Karpas-422 (cell line): Measurements from ENCODE around the gene WSCD2. TPM values are rescaled to one million over a fixed set of nuclear protein-coding genes. Genes with fewer than 3 reads are reported as not detected.

Source experiments
- DNase-seq: peaks from one replicate; pipeline ENCODE4 v3.0.0-alpha.2; 2015
- H2AFZ ChIP-seq: fragments of 200-600 bp; sonication (generic); 2 replicates; pipeline ENCODE4 v1.6.1; 2014; ENCODE audit warnings: antibody characterized with exemption, low read length, mixed read lengths
- H3K27ac ChIP-seq: fragments of 200-600 bp; sonication (generic); 2 replicates; pipeline ENCODE4 v1.5.1; 2014; ENCODE audit warnings: mild to moderate bottlenecking, low read length, moderate library complexity
- H3K27me3 ChIP-seq: fragments of 200-600 bp; sonication (generic); 2 replicates; pipeline ENCODE4 v1.6.1; 2014; ENCODE audit warnings: low read length, mixed read lengths
- H3K36me3 ChIP-seq: fragments of 200-600 bp; sonication (generic); 2 replicates; pipeline ENCODE4 v1.6.1; 2014; ENCODE audit warnings: low read length, mixed read lengths; ENCODE audit not compliant: insufficient read depth
- H3K4me1 ChIP-seq: fragments of 200-600 bp; sonication (generic); 2 replicates; pipeline ENCODE4 v1.6.1; 2014; ENCODE audit warnings: mild to moderate bottlenecking, low read length, mixed read lengths
- H3K4me2 ChIP-seq: fragments of 200-600 bp; sonication (generic); 2 replicates; pipeline ENCODE4 v1.6.1; 2014; ENCODE audit warnings: low read length, low read depth, mild to moderate bottlenecking; ENCODE audit not compliant: poor library complexity, severe bottlenecking
- H3K4me3 ChIP-seq: fragments of 200-600 bp; sonication (generic); 2 replicates; pipeline ENCODE4 v1.5.1; 2014; ENCODE audit warnings: mild to moderate bottlenecking, antibody characterized with exemption, low read length, mixed read lengths
- H3K79me2 ChIP-seq: fragments of 200-600 bp; sonication (generic); 2 replicates; pipeline ENCODE4 v1.6.1; 2014; ENCODE audit warnings: mild to moderate bottlenecking, low read length, mixed read lengths
- H3K9ac ChIP-seq: fragments of 200-600 bp; sonication (generic); 2 replicates; pipeline ENCODE4 v1.6.0; 2014; ENCODE audit warnings: low read length
- H3K9me2 ChIP-seq: fragments of 200-600 bp; sonication (generic), shearing (Covaris generic); replicated peaks from 2 replicates; pipeline ENCODE4 v1.6.0; 2014; ENCODE audit warnings: mild to moderate bottlenecking, low read length, moderate library complexity; ENCODE audit not compliant: insufficient read depth
- H3K9me3 ChIP-seq: fragments of 300-700, 200-600 bp; sonication (generic); 2 replicates; pipeline ENCODE4 v1.6.1; 2014; ENCODE audit warnings: low read length, mixed read lengths
- H4K20me1 ChIP-seq: fragments of 200-600 bp; sonication (generic); 2 replicates; pipeline ENCODE4 v1.6.1; 2014; ENCODE audit warnings: mild to moderate bottlenecking, antibody characterized with exemption, low read length, low read depth; ENCODE audit not compliant: insufficient read depth
- total RNA-seq: library from RNA; depleted of rRNA; stranded (reverse); fragments of >200 nt; shearing (Covaris generic); gene quantifications from 2 replicates; pipeline ENCODE4 v1.2.3, GENCODE V29; 2014; ENCODE audit warnings: low replicate concordance; rRNA removed

Gene WSCD2
- total RNA-seq, 1 experiment from 2014 or later: not detected

DNA sequence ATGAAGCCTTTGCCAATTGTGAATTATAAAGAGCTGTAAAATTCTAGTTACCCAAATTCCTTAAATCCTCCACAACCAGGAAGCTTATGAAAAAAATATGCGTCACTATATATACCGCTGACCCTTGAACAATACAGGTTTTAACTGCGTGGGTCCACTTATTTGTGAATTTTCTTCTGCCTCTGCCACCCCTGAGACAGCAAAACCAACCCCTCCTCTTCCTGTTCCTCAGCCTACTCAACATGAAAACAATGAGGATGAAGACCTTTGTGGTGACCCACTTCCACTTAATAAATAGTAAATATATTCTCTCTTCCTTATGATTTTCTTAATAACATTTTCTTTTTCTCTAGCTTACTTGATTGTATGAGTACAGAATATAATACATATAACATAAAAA is 167.9 kb downstream of the WSCD2 start:
- H3K36me3 ChIP-seq: no peaks in the 10 kb centered on the region
- no peaks in the 10 kb centered on the region for H3K9me2 ChIP-seq
- H3K4me3 ChIP-seq: no peak overlapping the region
- H4K20me1 ChIP-seq: no peaks in the 10 kb centered on the region
- no peak overlapping the region for H3K27ac ChIP-seq
- H2AFZ ChIP-seq: no peak overlapping the region
- H3K4me2 ChIP-seq: no peak overlapping the region
- DNase-seq: no peak
- H3K9ac ChIP-seq: no peak overlapping the region
- H3K27me3 ChIP-seq: no peaks in the 10 kb centered on the region
- no peaks in the 10 kb centered on the region for H3K9me3 ChIP-seq
- H3K79me2 ChIP-seq: no peaks in the 10 kb centered on the region
- no peaks in the 10 kb centered on the region for H3K4me1 ChIP-seq

GRCh38 chr12:108297424-108297823 is 168.3 kb downstream of the WSCD2 start:
- no peak for DNase-seq
- no peak overlapping the region for H3K4me2 ChIP-seq
- H3K36me3 ChIP-seq: no peaks in the 10 kb centered on the region
- H3K27me3 ChIP-seq: no peaks in the 10 kb centered on the region
- H3K4me1 ChIP-seq: no peaks in the 10 kb centered on the region
- no peak overlapping the region for H3K27ac ChIP-seq
- no peak overlapping the region for H3K9ac ChIP-seq
- no peaks in the 10 kb centered on the region for H3K79me2 ChIP-seq
- no peak overlapping the region for H2AFZ ChIP-seq
- H4K20me1 ChIP-seq: no peaks in the 10 kb centered on the region
- no peaks in the 10 kb centered on the region for H3K9me3 ChIP-seq
- H3K4me3 ChIP-seq: no peak overlapping the region
- H3K9me2 ChIP-seq: no peaks in the 10 kb centered on the region

DNA sequence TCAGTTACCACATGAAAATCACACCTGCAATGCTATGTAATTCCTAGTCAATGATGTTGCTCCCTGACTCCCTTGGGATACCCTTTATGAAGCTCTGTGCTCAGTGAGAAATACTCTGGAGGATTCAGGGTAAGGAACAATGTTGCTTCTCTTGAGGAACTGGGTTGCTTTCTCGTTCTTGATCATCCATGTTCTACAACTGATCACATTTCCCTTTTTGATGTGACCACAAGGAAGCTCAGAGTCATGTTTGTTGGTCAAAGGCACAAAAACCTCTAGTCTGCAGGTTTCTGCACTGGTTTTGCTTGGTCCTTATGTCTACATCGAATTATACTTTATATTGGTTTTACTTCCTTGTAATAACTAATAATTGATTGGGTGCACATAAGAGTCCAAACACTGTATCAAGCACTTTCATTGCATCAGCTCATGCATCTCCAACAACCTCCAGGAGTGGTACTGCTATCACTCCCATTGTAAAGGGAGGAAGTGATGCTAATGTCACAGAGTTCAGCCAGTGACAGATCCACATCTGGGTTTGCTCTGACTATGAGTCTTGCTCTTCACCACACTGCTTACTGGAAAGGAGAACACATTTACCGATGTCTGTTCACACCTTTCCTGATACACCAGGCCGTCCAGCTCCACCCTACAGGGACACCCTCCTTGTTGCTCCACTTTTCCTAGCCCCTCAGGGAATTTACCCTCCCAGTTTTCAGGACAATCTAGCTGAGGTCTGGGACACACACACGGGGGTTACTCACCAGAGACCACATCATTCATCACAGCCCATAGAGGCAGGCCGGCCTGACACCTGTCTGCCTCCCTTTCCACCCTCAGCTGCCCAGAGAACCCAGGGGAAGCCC is 169.0 kb downstream of the WSCD2 start:
- H3K79me2 ChIP-seq: no peaks in the 10 kb centered on the region
- H3K9me2 ChIP-seq: no peaks in the 10 kb centered on the region
- H3K9ac ChIP-seq: no peak overlapping the region
- no peaks in the 10 kb centered on the region for H3K36me3 ChIP-seq
- no peaks in the 10 kb centered on the region for H3K9me3 ChIP-seq
- DNase-seq: no peak
- H3K27me3 ChIP-seq: no peaks in the 10 kb centered on the region
- H2AFZ ChIP-seq: no peak overlapping the region
- no peak overlapping the region for H3K27ac ChIP-seq
- no peaks in the 10 kb centered on the region for H3K4me1 ChIP-seq
- no peak overlapping the region for H3K4me3 ChIP-seq
- no peaks in the 10 kb centered on the region for H4K20me1 ChIP-seq
- no peak overlapping the region for H3K4me2 ChIP-seq

DNA sequence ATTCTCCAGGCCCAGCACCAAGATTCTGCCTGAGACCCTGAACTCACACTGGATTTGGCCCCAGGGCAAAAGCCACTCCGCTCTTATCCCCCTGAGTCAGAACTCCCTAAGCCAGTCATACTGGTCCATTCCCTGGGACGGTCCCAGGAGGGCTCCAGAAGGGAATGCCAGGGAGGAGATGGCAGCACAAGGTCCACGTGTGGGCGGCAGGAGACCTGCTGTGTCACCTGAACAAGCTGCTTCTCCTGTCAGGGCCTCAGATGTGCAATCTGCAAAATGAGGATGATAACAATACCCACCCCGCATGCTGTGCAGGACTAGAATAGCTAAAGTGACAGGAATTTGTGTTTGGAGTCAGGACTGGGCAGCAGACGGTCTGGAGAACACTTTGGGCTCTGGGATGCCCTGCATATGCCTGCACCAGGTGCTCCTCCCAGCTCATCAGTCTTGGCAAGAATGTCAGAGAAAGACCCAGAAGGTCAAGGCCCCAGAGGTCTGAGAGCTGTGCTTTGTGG is 169.7 kb downstream of the WSCD2 start:
- Histone ChIP-seq H3K9ac (no peak overlapping the region), H3K27ac (no peak overlapping the region), H3K9me3 (no peaks in the 10 kb centered on the region), H3K27me3 (no peaks in the 10 kb centered on the region), H3K4me2 (no peak overlapping the region), H3K36me3 (no peaks in the 10 kb centered on the region), H3K9me2 (no peaks in the 10 kb centered on the region), H3K4me1 (no peaks in the 10 kb centered on the region), H3K79me2 (no peaks in the 10 kb centered on the region), H3K4me3 (no peak overlapping the region), H2AFZ (no peak overlapping the region), H4K20me1 (no peaks in the 10 kb centered on the region)
- no peak for DNase-seq

- no peaks in the 10 kb centered on the region for H3K4me1 ChIP-seq
- H3K9ac ChIP-seq: no peak overlapping the region
- H3K4me3 ChIP-seq: no peak overlapping the region
- no peaks in the 10 kb centered on the region for H3K9me2 ChIP-seq
- no peak overlapping the region for H3K4me2 ChIP-seq
- no peaks in the 10 kb centered on the region for H3K79me2 ChIP-seq
- DNase-seq: no peak
- H3K9me3 ChIP-seq: no peaks in the 10 kb centered on the region
- no peaks in the 10 kb centered on the region for H3K27me3 ChIP-seq
- no peak overlapping the region for H3K27ac ChIP-seq
- no peaks in the 10 kb centered on the region for H4K20me1 ChIP-seq
- no peak overlapping the region for H2AFZ ChIP-seq
- no peaks in the 10 kb centered on the region for H3K36me3 ChIP-seq
These were observed 170.4 kb downstream of the WSCD2 start for GRCh38 chr12:108299516-108299915.

Other genes with a start within 250 kb of the WSCD2 start
- gene CMKLR1, start 210.0 kb downstream of the WSCD2 start, total RNA-seq: not detected in 2 replicates